Neuronal stem cell (in vitro differentiated cells): ENCODE results near the gene TPSG1.
A peak's percentile ranks its signal among the peaks of the same experiment; 100 is the strongest.

Experiments used
- DNase-seq: peaks from one replicate; pipeline ENCODE4 v3.0.0-alpha.2; 2013; ENCODE audit warnings: low spot score
- H2AFZ ChIP-seq: one replicate; pipeline ENCODE4 v1.6.1; 2013; ENCODE audit warnings: mild to moderate bottlenecking, low read length, inconsistent platforms
- H2AK5ac ChIP-seq: 2 replicates; pipeline ENCODE4 v1.6.1; 2013; ENCODE audit warnings: low read depth, mild to moderate bottlenecking, inconsistent platforms, low read length, moderate library complexity, mixed read lengths
- H2BK120ac ChIP-seq: 2 replicates; pipeline ENCODE4 v1.6.1; 2013; ENCODE audit warnings: low read depth, mild to moderate bottlenecking, inconsistent platforms, low read length, moderate library complexity, mixed read lengths
- H2BK12ac ChIP-seq: one replicate; pipeline ENCODE4 v1.6.1; 2013; ENCODE audit warnings: low read length, inconsistent platforms
- H2BK15ac ChIP-seq: 2 replicates; pipeline ENCODE4 v1.6.1; 2013; ENCODE audit warnings: mild to moderate bottlenecking, low read length, inconsistent platforms, mixed read lengths
- H2BK5ac ChIP-seq: one replicate; pipeline ENCODE4 v1.6.1; 2013; ENCODE audit warnings: inconsistent platforms, mild to moderate bottlenecking, low read length, moderate library complexity
- H3K14ac ChIP-seq: one replicate; pipeline ENCODE4 v1.6.1; 2013; ENCODE audit warnings: low read length, inconsistent platforms
- H3K18ac ChIP-seq: 2 replicates; pipeline ENCODE4 v1.6.1; 2013; ENCODE audit warnings: low read length, inconsistent platforms
- H3K23ac ChIP-seq: 2 replicates; pipeline ENCODE4 v1.6.1; 2013; ENCODE audit warnings: low read depth, mild to moderate bottlenecking, mixed read lengths, low read length, inconsistent platforms; ENCODE audit not compliant: poor library complexity
- H3K27ac ChIP-seq: replicated peaks from 3 replicates; pipeline ENCODE4 v1.5.1; 2013; ENCODE audit warnings: low read length, inconsistent platforms
- H3K27me3 ChIP-seq, 3 experiments: 2 replicates each; pipeline ENCODE4 v1.6.1; 2013; ENCODE audit warnings: low read length in 3 of 3, mild to moderate bottlenecking in 2 of 3, inconsistent platforms in 1 of 3, low read depth in 1 of 3, mixed read lengths in 1 of 3, moderate library complexity in 1 of 3; ENCODE audit not compliant: control insufficient read depth in 3 of 3, insufficient read depth in 3 of 3
- H3K36me3 ChIP-seq, 2 donors: replicated peaks in 1 of 2; 2 replicates each; pipeline ENCODE4 v1.6.1; 2013; ENCODE audit warnings: low read length in 2 of 2; ENCODE audit not compliant: control insufficient read depth in 2 of 2, insufficient read depth in 2 of 2
- H3K4ac ChIP-seq: 2 replicates; pipeline ENCODE4 v1.6.1; 2013; ENCODE audit warnings: inconsistent platforms, mild to moderate bottlenecking, low read length, moderate library complexity
- H3K4me1 ChIP-seq, 2 donors: 1 replicate in 1 of 2; 2 replicates in 1 of 2; pipeline ENCODE4 v1.6.1; 2013; ENCODE audit warnings: low read length in 2 of 2, low read depth in 1 of 2; ENCODE audit not compliant: control insufficient read depth in 2 of 2, insufficient read depth in 1 of 2
- H3K4me2 ChIP-seq: one replicate; pipeline ENCODE4 v1.6.1; 2013; ENCODE audit warnings: mild to moderate bottlenecking, low read length, inconsistent platforms; ENCODE audit not compliant: insufficient read depth, poor library complexity, severe bottlenecking
- H3K4me3 ChIP-seq, 2 donors: 2 replicates each; pipeline ENCODE4 v1.5.1; 2013; ENCODE audit warnings: low read length in 2 of 2, mild to moderate bottlenecking in 2 of 2, inconsistent platforms in 1 of 2, moderate library complexity in 1 of 2
- H3K79me1 ChIP-seq: one replicate; pipeline ENCODE4 v1.6.1; 2013; ENCODE audit warnings: low read depth, mild to moderate bottlenecking, inconsistent platforms, low read length, moderate library complexity
- H3K9ac ChIP-seq: one replicate; pipeline ENCODE4 v1.6.1; 2013; ENCODE audit warnings: mild to moderate bottlenecking, low read depth, low read length, inconsistent platforms; ENCODE audit not compliant: poor library complexity
- H3K9me3 ChIP-seq, 2 donors: replicated peaks in 1 of 2; 2 replicates each; pipeline versions ENCODE3 to v1.6.1; 2013; ENCODE audit warnings: low read length in 2 of 2, mild to moderate bottlenecking in 2 of 2, inconsistent platforms in 1 of 2, low read depth in 1 of 2, mixed read lengths in 1 of 2, moderate library complexity in 1 of 2; ENCODE audit not compliant: control insufficient read depth in 2 of 2, insufficient read depth in 1 of 2
- H4K8ac ChIP-seq: one replicate; pipeline ENCODE4 v1.6.1; 2013; ENCODE audit warnings: low read depth, mild to moderate bottlenecking, inconsistent platforms, low read length, moderate library complexity
- H4K91ac ChIP-seq: one replicate; pipeline ENCODE4 v1.6.1; 2013; ENCODE audit warnings: low read length, low read depth, mild to moderate bottlenecking, inconsistent platforms; ENCODE audit not compliant: poor library complexity
- WGBS, 2 donors: extraction: QIAGEN DNeasy Blood & Tissue Kit; methylation state at CpG; one replicate each; pipeline ENCODE4 v1.1.7; 2013; ENCODE audit warnings: missing lambda C conversion rate in 2 of 2, mixed read lengths in 1 of 2; ENCODE audit not compliant: insufficient read length in 2 of 2, insufficient replicate concordance in 1 of 2; ENCODE audit errors: extremely low coverage in 2 of 2; 5-methylcytosine and 5-hydroxymethylcytosine counted together

Gene TPSG1

GRCh38 chr16:1210461-1210860 lies 14.6 kb downstream of the TPSG1 start:
- H2AK5ac ChIP-seq = no peak overlapping the region
- H3K36me3 ChIP-seq = peaks cover 5 to 31% of the 10 kb centered on the region in 2 donors
- H3K27ac ChIP-seq = no peak overlapping the region
- no peak overlapping the region for H3K18ac ChIP-seq
- peaks cover 6% of the 10 kb centered on the region for H3K79me1 ChIP-seq
- peak overlapping the region; percentile 22 for H2BK12ac ChIP-seq
- WGBS, 2 donors = no CpG with 5 or more reads among the region's 23 CpGs
- H2BK5ac ChIP-seq = no peak overlapping the region
- H3K9ac ChIP-seq = no peak overlapping the region
- H2BK15ac ChIP-seq = no peak overlapping the region
- no peak overlapping the region for H3K4ac ChIP-seq
- no peak overlapping the region for H4K91ac ChIP-seq
- H3K14ac ChIP-seq = no peak overlapping the region
- no peak overlapping the region for H3K4me2 ChIP-seq
- no peak overlapping the region for H4K8ac ChIP-seq
- DNase-seq = no peak
- no peak overlapping the region for H3K4me3 ChIP-seq
- H3K27me3 ChIP-seq = no peaks in the 10 kb centered on the region
- H2BK120ac ChIP-seq = no peak overlapping the region
- no peak overlapping the region for H2AFZ ChIP-seq
- H3K4me1 ChIP-seq = no peaks in the 10 kb centered on the region
- no peaks in the 10 kb centered on the region for H3K9me3 ChIP-seq
- H3K23ac ChIP-seq = no peak overlapping the region

GRCh38 chr16:1209081-1209480 lies 16.0 kb downstream of the TPSG1 start:
- peak overlapping the region; percentile 73 for H3K23ac ChIP-seq
- WGBS, 2 donors = no CpG with 5 or more reads among the region's 43 CpGs
- no peak overlapping the region for H2BK5ac ChIP-seq
- no peak overlapping the region for H3K4me2 ChIP-seq
- no peak overlapping the region for H2BK120ac ChIP-seq
- no peaks in the 10 kb centered on the region for H3K27me3 ChIP-seq
- H2BK15ac ChIP-seq = no peak overlapping the region
- H3K4me1 ChIP-seq = no peaks in the 10 kb centered on the region
- H3K18ac ChIP-seq = no peak overlapping the region
- H4K8ac ChIP-seq = no peak overlapping the region
- DNase-seq = no peak
- no peak overlapping the region for H3K9ac ChIP-seq
- no peak overlapping the region for H2AFZ ChIP-seq
- H2AK5ac ChIP-seq = no peak overlapping the region
- H2BK12ac ChIP-seq = no peak overlapping the region
- H3K79me1 ChIP-seq = peaks cover 4% of the 10 kb centered on the region
- H3K4me3 ChIP-seq = no peak overlapping the region
- H3K4ac ChIP-seq = no peak overlapping the region
- no peaks in the 10 kb centered on the region for H3K9me3 ChIP-seq
- no peak overlapping the region for H4K91ac ChIP-seq
- peaks cover 5 to 30% of the 10 kb centered on the region in 2 donors for H3K36me3 ChIP-seq
- no peak overlapping the region for H3K14ac ChIP-seq
- H3K27ac ChIP-seq = no peak overlapping the region

- H2AK5ac ChIP-seq = no peak overlapping the region
- peak overlapping the region; percentile 67 for H3K23ac ChIP-seq
- H3K79me1 ChIP-seq = peaks cover 4% of the 10 kb centered on the region
- H3K4me3 ChIP-seq = no peak overlapping the region
- no peak overlapping the region for H3K4ac ChIP-seq
- no CpG with 5 or more reads among the region's 22 CpGs for WGBS, 2 donors
- no peak overlapping the region for H2BK120ac ChIP-seq
- H3K4me2 ChIP-seq = no peak overlapping the region
- no peaks in the 10 kb centered on the region for H3K27me3 ChIP-seq
- no peak overlapping the region for H4K8ac ChIP-seq
- no peaks in the 10 kb centered on the region for H3K9me3 ChIP-seq
- no peak overlapping the region for H3K9ac ChIP-seq
- H2BK12ac ChIP-seq = no peak overlapping the region
- H3K4me1 ChIP-seq = no peaks in the 10 kb centered on the region
- no peak overlapping the region for H2BK15ac ChIP-seq
- H4K91ac ChIP-seq = no peak overlapping the region
- no peak overlapping the region for H2BK5ac ChIP-seq
- DNase-seq = no peak
- H3K36me3 ChIP-seq = peaks cover 5 to 33% of the 10 kb centered on the region in 2 donors
- H2AFZ ChIP-seq = no peak overlapping the region
- H3K18ac ChIP-seq = no peak overlapping the region
- H3K14ac ChIP-seq = no peak overlapping the region
- no peak overlapping the region for H3K27ac ChIP-seq
Observed at GRCh38 chr16:1208239-1208830, 16.7 kb downstream of the TPSG1 start.

- no peaks in the 10 kb centered on the region for H3K9me3 ChIP-seq
- peaks cover 5 to 42% of the 10 kb centered on the region in 2 donors for H3K36me3 ChIP-seq
- no peak overlapping the region for H4K8ac ChIP-seq
- H2AK5ac ChIP-seq = no peak overlapping the region
- no peak overlapping the region for H3K14ac ChIP-seq
- no peak overlapping the region for H3K4me3 ChIP-seq
- no peak overlapping the region for H2AFZ ChIP-seq
- no peaks in the 10 kb centered on the region for H3K79me1 ChIP-seq
- no peak overlapping the region for H3K27ac ChIP-seq
- no peak overlapping the region for H2BK15ac ChIP-seq
- H3K18ac ChIP-seq = no peak overlapping the region
- WGBS, 2 donors = no CpG with 5 or more reads among the region's 16 CpGs
- H3K4me1 ChIP-seq = no peaks in the 10 kb centered on the region
- no peak overlapping the region for H3K4ac ChIP-seq
- no peak overlapping the region for H2BK120ac ChIP-seq
- H3K23ac ChIP-seq = no peak overlapping the region
- no peak overlapping the region for H2BK12ac ChIP-seq
- H3K9ac ChIP-seq = no peak overlapping the region
- H4K91ac ChIP-seq = no peak overlapping the region
- H2BK5ac ChIP-seq = no peak overlapping the region
- no peak overlapping the region for H3K4me2 ChIP-seq
- no peaks in the 10 kb centered on the region for H3K27me3 ChIP-seq
- DNase-seq = no peak
Observed at GRCh38 chr16:1206786-1207185, 18.3 kb downstream of the TPSG1 start.
